ENCODE data around the gene TM4SF1. TPM values are rescaled to one million over a fixed set of nuclear protein-coding genes. Genes with fewer than 3 reads are reported as not detected.

TM4SF1 gene
- total and polyA plus RNA-seq, 2 donors (not counting 1 experiment from before 2014, with no cell fraction given) = not detected

DNA sequence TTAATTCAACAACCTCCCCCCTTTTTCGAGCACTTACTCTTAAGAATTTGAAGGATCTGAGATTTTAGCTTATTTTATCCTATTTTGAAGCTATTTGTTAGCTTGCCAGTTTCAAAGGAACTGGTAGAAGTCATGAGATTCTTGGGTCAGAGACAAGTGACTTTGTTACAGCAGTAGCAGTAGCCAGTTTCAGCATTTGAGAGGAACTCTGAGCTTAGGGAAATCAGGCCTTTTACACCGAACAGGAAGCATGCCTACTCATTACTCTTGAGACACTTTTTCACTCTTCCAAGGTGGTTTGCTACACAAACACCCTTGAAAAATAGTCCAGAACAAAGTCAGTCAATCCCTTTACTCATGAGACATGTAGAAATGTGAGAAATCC lies 24.5 kb upstream of the TM4SF1 start:
- H4K20me1 ChIP-seq (ENCODE audit: control insufficient read depth, insufficient read depth, low read length, poor library complexity, severe bottlenecking) = no peaks in the 10 kb centered on the region
- no peak overlapping the region for H2AFZ ChIP-seq (ENCODE audit: insufficient read depth, low read depth, low read length, poor library complexity, severe bottlenecking)
- H3K4me2 ChIP-seq (replicated peaks; ENCODE audit: low read depth, low read length, poor library complexity, severe bottlenecking) = no peak overlapping the region
- intact Hi-C loops (cut with micrococcal nuclease) = no loop called here
- TF ChIP-seq, protein P1, sequence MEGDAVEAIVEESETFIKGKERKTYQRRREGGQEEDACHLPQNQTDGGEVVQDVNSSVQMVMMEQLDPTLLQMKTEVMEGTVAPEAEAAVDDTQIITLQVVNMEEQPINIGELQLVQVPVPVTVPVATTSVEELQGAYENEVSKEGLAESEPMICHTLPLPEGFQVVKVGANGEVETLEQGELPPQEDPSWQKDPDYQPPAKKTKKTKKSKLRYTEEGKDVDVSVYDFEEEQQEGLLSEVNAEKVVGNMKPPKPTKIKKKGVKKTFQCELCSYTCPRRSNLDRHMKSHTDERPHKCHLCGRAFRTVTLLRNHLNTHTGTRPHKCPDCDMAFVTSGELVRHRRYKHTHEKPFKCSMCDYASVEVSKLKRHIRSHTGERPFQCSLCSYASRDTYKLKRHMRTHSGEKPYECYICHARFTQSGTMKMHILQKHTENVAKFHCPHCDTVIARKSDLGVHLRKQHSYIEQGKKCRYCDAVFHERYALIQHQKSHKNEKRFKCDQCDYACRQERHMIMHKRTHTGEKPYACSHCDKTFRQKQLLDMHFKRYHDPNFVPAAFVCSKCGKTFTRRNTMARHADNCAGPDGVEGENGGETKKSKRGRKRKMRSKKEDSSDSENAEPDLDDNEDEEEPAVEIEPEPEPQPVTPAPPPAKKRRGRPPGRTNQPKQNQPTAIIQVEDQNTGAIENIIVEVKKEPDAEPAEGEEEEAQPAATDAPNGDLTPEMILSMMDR (IDR thresholded peaks at IDR 0.05) = no peak
- no peak for TF ChIP-seq EZH2 (IDR thresholded peaks at IDR 0.05; ENCODE audit: borderline replicate concordance, insufficient read depth, low read depth, low read length, poor library complexity, severe bottlenecking)
- Mint-ChIP-seq H3K27ac (no peak overlapping the region), H3K27me3 (peaks cover 16% of the 10 kb centered on the region), H3K4me3 (no peak overlapping the region), H3K4me1 (no peaks in the 10 kb centered on the region), H3K9me3 (ENCODE audit: insufficient read depth) (no peaks in the 10 kb centered on the region)
- H3K4me1 ChIP-seq (ENCODE audit: control insufficient read depth in 2 of 2, insufficient read depth in 2 of 2, low read length in 2 of 2) = no peaks in the 10 kb centered on the region
- WGBS (ENCODE audit: insufficient coverage) = no CpG with 5 or more reads among the region's 2 CpGs
- no peaks in the 10 kb centered on the region for H3K79me2 ChIP-seq (ENCODE audit: control insufficient read depth, insufficient read depth, low read length)
- H3K36me3 ChIP-seq (replicated peaks in 1 of 2; ENCODE audit: control extremely low read depth in 1 of 2, control insufficient read depth in 1 of 2, extremely low read depth in 1 of 2, insufficient read depth in 2 of 2, low read length in 1 of 2) = no peaks in the 10 kb centered on the region
- DNase-seq (no peak), ATAC-seq (ENCODE audit: low read depth) (no peak)
- H3K27ac ChIP-seq (ENCODE audit: low read length in 2 of 2) = no peak overlapping the region
- H3K27me3 ChIP-seq (replicated peaks in 1 of 4; ENCODE audit: control extremely low read depth in 1 of 4, control insufficient read depth in 3 of 4, insufficient read depth in 4 of 4, low read length in 3 of 4) = peaks cover 0 to 4% (median 0%) of the 10 kb centered on the region in 4 experiments
- H3K9me3 ChIP-seq (ENCODE audit: control extremely low read depth in 1 of 3, control insufficient read depth in 2 of 3, insufficient read depth in 1 of 3, low read length in 2 of 3) = peaks cover 0 to 3% (median 0%) of the 10 kb centered on the region in 3 donors
- ChIA-PET POLR2A (no interaction called here), CTCF (interaction anchor here (0.6 kb wide), 1 partner anchor 25 kb away, joined by 4 read pairs; no protein-coding TSS in a partner anchor)
- no peak overlapping the region for H3K4me3 ChIP-seq (ENCODE audit: control extremely low read depth in 1 of 5, extremely low read depth in 1 of 5, insufficient read depth in 1 of 5, low read depth in 2 of 5, low read length in 4 of 5)
- H3K9ac ChIP-seq (ENCODE audit: low read length) = no peak overlapping the region

GRCh38 chr3:149401212-149401925 lies 23.9 kb upstream of the TM4SF1 start:
- no peak overlapping the region for H3K27ac Mint-ChIP-seq
- no peak overlapping the region for H3K4me3 ChIP-seq (ENCODE audit: control extremely low read depth in 1 of 5, extremely low read depth in 1 of 5, insufficient read depth in 1 of 5, low read depth in 2 of 5, low read length in 4 of 5)
- no peak overlapping the region for H3K4me2 ChIP-seq (replicated peaks; ENCODE audit: low read depth, low read length, poor library complexity, severe bottlenecking)
- no CpG with 5 or more reads among the region's 3 CpGs for WGBS (ENCODE audit: insufficient coverage)
- H3K79me2 ChIP-seq (ENCODE audit: control insufficient read depth, insufficient read depth, low read length) = no peaks in the 10 kb centered on the region
- H4K20me1 ChIP-seq (ENCODE audit: control insufficient read depth, insufficient read depth, low read length, poor library complexity, severe bottlenecking) = no peaks in the 10 kb centered on the region
- H3K27ac ChIP-seq (ENCODE audit: low read length in 2 of 2) = no peak overlapping the region
- intact Hi-C loops (cut with micrococcal nuclease) = no loop called here
- no peaks in the 10 kb centered on the region for H3K4me1 ChIP-seq (ENCODE audit: control insufficient read depth in 2 of 2, insufficient read depth in 2 of 2, low read length in 2 of 2)
- peaks cover 16% of the 10 kb centered on the region for H3K27me3 Mint-ChIP-seq
- H3K9me3 ChIP-seq (ENCODE audit: control extremely low read depth in 1 of 3, control insufficient read depth in 2 of 3, insufficient read depth in 1 of 3, low read length in 2 of 3) = peaks cover 0 to 3% (median 0%) of the 10 kb centered on the region in 3 donors
- H3K9me3 Mint-ChIP-seq (ENCODE audit: insufficient read depth) = no peaks in the 10 kb centered on the region
- H3K4me1 Mint-ChIP-seq = no peaks in the 10 kb centered on the region
- no peak for DNase-seq
- ChIA-PET POLR2A (no interaction called here), CTCF (interaction anchor here (0.6 kb wide), 1 partner anchor 26 kb away, joined by 4 read pairs; no protein-coding TSS in a partner anchor)
- H3K9ac ChIP-seq (ENCODE audit: low read length) = no peak overlapping the region
- no peak for ATAC-seq (ENCODE audit: low read depth)
- H3K4me3 Mint-ChIP-seq = no peak overlapping the region
- TF ChIP-seq, protein P1 (IDR thresholded peaks at IDR 0.05) = no peak
- TF ChIP-seq EZH2 (IDR thresholded peaks at IDR 0.05; ENCODE audit: borderline replicate concordance, insufficient read depth, low read depth, low read length, poor library complexity, severe bottlenecking) = no peak
- no peaks in the 10 kb centered on the region for H3K36me3 ChIP-seq (replicated peaks in 1 of 2; ENCODE audit: control extremely low read depth in 1 of 2, control insufficient read depth in 1 of 2, extremely low read depth in 1 of 2, insufficient read depth in 2 of 2, low read length in 1 of 2)
- H3K27me3 ChIP-seq (replicated peaks in 1 of 4; ENCODE audit: control extremely low read depth in 1 of 4, control insufficient read depth in 3 of 4, insufficient read depth in 4 of 4, low read length in 3 of 4) = peaks cover 0 to 4% (median 0%) of the 10 kb centered on the region in 4 experiments
- H2AFZ ChIP-seq (ENCODE audit: insufficient read depth, low read depth, low read length, poor library complexity, severe bottlenecking) = no peak overlapping the region

Measured in B cell (primary cell).